Kidney epithelial cell (primary cell): ENCODE measurements around the gene MORN3. TPM values are rescaled to one million over a fixed set of nuclear protein-coding genes. Genes with fewer than 3 reads are reported as not detected.
A peak's percentile ranks its signal among the peaks of the same experiment; 100 is the strongest.
"Not testable (repeated sequence)": the region's sequence is repeated elsewhere in the genome, so short reads cannot be mapped to it uniquely, and the experiment has no call there.

Experiments used
- DNase-seq: peaks from one replicate; pipeline ENCODE4 v3.0.0-alpha.2; 2010; ENCODE audit warnings: low read depth
- H3K27me3 ChIP-seq: 2 replicates; pipeline ENCODE4 v1.6.0; 2011; ENCODE audit warnings: low read length; ENCODE audit not compliant: control insufficient read depth, insufficient read depth
- H3K36me3 ChIP-seq: 2 replicates; pipeline ENCODE4 v1.5.1; 2011; ENCODE audit warnings: low read length; ENCODE audit not compliant: control insufficient read depth, insufficient read depth
- H3K4me3 ChIP-seq: 2 replicates; pipeline ENCODE4 v1.5.1; 2011; ENCODE audit warnings: low read depth, mild to moderate bottlenecking, control low read depth, low read length
- CTCF ChIP-seq: IDR thresholded peaks from 2 replicates; pipeline ENCODE4 v1.5.1; 2011; ENCODE audit warnings: mild to moderate bottlenecking, moderate library complexity, low read length, control low read depth, inconsistent platforms; ENCODE audit not compliant: insufficient read depth, poor library complexity, severe bottlenecking
- total RNA-seq: library from RNA; depleted of rRNA; stranded (reverse); fragments of >200 nt; gene quantifications from 2 replicates; pipeline ENCODE4 v1.2.3, GENCODE V29; 2015

MORN3 gene
- total RNA-seq, 1 donor from 2014 or later: 1.3 TPM

GRCh38 chr12:121676190-121676589, 6.7 kb upstream of the MORN3 start:
- TF ChIP-seq CTCF: no peak
- H3K36me3 ChIP-seq: no peaks in the 10 kb centered on the region
- no peak for DNase-seq

GRCh38 chr12:121673013-121673511, 3.6 kb upstream of the MORN3 start:
- TF ChIP-seq CTCF: no peak
- DNase-seq: no peak
- Histone ChIP-seq H3K27me3 (no peaks in the 10 kb centered on the region), H3K36me3 (no peaks in the 10 kb centered on the region), H3K4me3 (no peak overlapping the region)

More at GRCh38 chr12:121676190-121676589, 6.7 kb upstream of the MORN3 start:
- H3K27me3 ChIP-seq: no peaks in the 10 kb centered on the region
- no peak overlapping the region for H3K4me3 ChIP-seq

DNA sequence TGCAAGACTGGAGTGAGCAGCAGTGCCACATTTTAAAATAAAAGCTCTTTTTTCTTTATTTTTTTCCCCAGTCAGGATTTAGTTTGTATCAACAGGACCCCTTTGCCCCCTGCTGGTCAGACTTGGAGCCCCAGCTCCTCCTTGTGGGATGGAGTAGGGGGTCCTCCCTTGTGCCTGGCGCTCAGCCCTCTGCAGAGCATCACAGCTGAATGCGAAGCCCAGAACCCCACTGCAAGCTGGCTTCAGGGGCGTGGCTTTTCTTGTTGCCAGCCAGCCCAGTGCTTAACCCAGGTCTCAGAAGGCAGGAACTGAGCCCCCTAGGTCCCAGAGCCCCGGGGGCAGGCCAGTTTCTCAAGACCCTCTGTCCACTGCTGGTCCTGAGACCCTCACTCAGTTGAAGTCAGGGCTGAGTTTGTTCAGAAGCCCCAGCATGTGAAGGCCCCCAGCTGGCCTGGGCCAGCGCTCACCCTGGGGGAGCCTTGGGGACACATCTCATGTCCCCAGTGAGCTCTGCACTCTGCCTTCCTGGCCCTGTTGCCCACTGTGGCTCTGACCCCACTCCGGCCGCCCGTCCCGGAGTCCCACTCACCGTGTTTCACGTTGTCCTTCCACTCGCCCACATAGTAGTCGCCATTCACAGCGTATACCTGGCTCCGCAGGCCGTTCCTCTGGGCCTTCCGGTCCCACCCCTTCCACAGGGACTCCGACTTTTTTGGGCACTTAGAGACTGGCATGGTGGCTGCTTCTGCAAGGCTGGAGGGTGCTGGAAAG, 519 bp downstream of the MORN3 start:
- H3K4me3 ChIP-seq: no peak overlapping the region
- H3K27me3 ChIP-seq: no peaks in the 10 kb centered on the region
- no peaks in the 10 kb centered on the region for H3K36me3 ChIP-seq
- no peak for DNase-seq
- peak; percentile 74 for TF ChIP-seq CTCF

DNA sequence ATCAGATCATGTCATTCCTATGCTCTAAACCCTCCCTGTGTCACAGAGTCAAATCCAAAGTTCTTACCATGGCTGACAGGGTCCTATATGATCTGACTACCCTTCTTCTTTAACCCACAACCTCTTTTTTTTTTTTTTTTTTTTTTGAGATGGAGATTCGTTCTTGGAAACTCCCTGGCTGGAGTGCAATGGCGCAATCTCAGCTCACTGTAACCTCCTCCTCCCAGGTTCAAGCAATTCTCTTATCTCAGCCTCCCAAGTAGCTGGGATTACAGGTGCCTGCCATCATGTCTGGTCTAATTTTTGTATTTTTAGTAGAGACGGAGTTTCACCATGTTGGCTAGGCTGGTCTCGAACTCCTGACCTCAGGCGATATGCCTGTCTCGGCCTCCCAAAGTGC, 2.6 kb downstream of the MORN3 start:
- not testable (repeated sequence) for H3K27me3 ChIP-seq, H3K4me3 ChIP-seq, DNase-seq, H3K36me3 ChIP-seq

DNA sequence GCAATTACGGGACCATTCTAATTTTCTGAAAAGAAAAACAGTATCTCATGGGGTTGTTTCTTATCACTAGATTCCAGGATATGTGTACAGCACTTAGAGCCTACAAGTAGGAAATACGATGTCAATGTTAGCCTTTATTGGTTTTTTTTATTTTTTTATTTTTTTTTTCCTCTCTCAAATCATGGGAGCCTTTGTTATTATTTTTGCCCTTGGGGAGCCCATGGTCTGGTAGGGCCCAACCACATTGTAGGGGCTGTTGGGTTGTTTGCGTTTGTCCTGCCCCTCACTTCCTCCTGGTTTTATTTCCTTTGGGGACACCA, 5.9 kb downstream of the MORN3 start:
- Histone ChIP-seq H3K4me3 (no peak overlapping the region), H3K27me3 (no peaks in the 10 kb centered on the region), H3K36me3 (no peaks in the 10 kb centered on the region)
- TF ChIP-seq CTCF: no peak
- no peak for DNase-seq

- not testable (repeated sequence) for H3K36me3 ChIP-seq, H3K27me3 ChIP-seq, DNase-seq, H3K4me3 ChIP-seq
Observed at GRCh38 chr12:121661353-121662105, 7.9 kb downstream of the MORN3 start.
